HG02943 (cell line): ENCODE data around the gene CLSTN3.
A peak's percentile ranks its signal among the peaks of the same experiment; 100 is the strongest.

Source experiments
- ATAC-seq: cut with Tn5 transposase; IDR thresholded peaks from one replicate; pipeline ENCODE4 v1.9.1; 2021; ENCODE audit warnings: mild to moderate bottlenecking, low read depth, moderate library complexity; ENCODE audit not compliant: unreplicated experiment

CLSTN3 gene

GRCh38 chr12:7129872-7130691, at the start of gene CLSTN3:
CLSTN3 (plus strand) TSS chr12:7130371; CDS start chr12:7130649, 278 bp downstream.
- peak; percentile 48 for ATAC-seq

GRCh38 chr12:7081037-7081436, 49.1 kb upstream of the CLSTN3 start:
- no peak for ATAC-seq

- ATAC-seq, result no peak
These were observed 47.0 kb upstream of the CLSTN3 start for GRCh38 chr12:7083125-7083524.

- no peak for ATAC-seq
These were observed 40.8 kb upstream of the CLSTN3 start for GRCh38 chr12:7089196-7089871.

GRCh38 chr12:7090222-7090998, 39.8 kb upstream of the CLSTN3 start:
- no peak for ATAC-seq

GRCh38 chr12:7091171-7091570, 39.0 kb upstream of the CLSTN3 start:
- no peak for ATAC-seq

- no peak for ATAC-seq
These were observed 38.4 kb upstream of the CLSTN3 start for GRCh38 chr12:7091660-7092228.

GRCh38 chr12:7092229-7092985, 37.8 kb upstream of the CLSTN3 start, which contains the start of gene C1R:
C1R (minus strand) TSS chr12:7092445; CDS start chr12:7092388, 57 bp downstream.
- no peak for ATAC-seq

GRCh38 chr12:7092986-7093460, 37.1 kb upstream of the CLSTN3 start:
- no peak for ATAC-seq

- no peak for ATAC-seq
These were observed 36.7 kb upstream of the CLSTN3 start for GRCh38 chr12:7093486-7093885.

GRCh38 chr12:7093892-7094291, 36.3 kb upstream of the CLSTN3 start:
- no peak for ATAC-seq

- no peak for ATAC-seq
These were observed 33.9 kb upstream of the CLSTN3 start for GRCh38 chr12:7096006-7096932.

- no peak for ATAC-seq
These were observed 33.2 kb upstream of the CLSTN3 start for GRCh38 chr12:7096979-7097378.

GRCh38 chr12:7099290-7099996, 30.7 kb upstream of the CLSTN3 start:
- ATAC-seq, result no peak

- no peak for ATAC-seq
These were observed 29.9 kb upstream of the CLSTN3 start for GRCh38 chr12:7100239-7100638.

- ATAC-seq, result no peak
These were observed 29.0 kb upstream of the CLSTN3 start for GRCh38 chr12:7101047-7101693.

- ATAC-seq, result no peak
These were observed 28.5 kb upstream of the CLSTN3 start for GRCh38 chr12:7101694-7102131.

- no peak for ATAC-seq
These were observed 27.6 kb upstream of the CLSTN3 start for GRCh38 chr12:7102582-7102981.
